ENCODE measurements around the gene INHA. TPM values are rescaled to one million over a fixed set of nuclear protein-coding genes. Genes with fewer than 3 reads are reported as not detected.

The INHA gene
- total and polyA plus RNA-seq, 4 donors: 0.51 to 3.6 (median 0.55) TPM; not detected in 1

- 57 to 71% methylated on average over 6 of the region's 6 CpGs for WGBS, 2 donors
- intact Hi-C loops (cut with DNase I): loop anchor here in 1 of 2 donors (10.0 kb wide), 1 partner anchor 374 kb away; the partner anchor contains the start of gene NHEJ1
- no peaks in the 10 kb centered on the region for H3K9me3 ChIP-seq (ENCODE audit: control insufficient read depth, low read length)
- ATAC-seq (ENCODE audit: low FRiP score): no peak
- H3K4me3 ChIP-seq (ENCODE audit: low read length in 2 of 2): no peak overlapping the region
- H3K36me3 ChIP-seq (ENCODE audit: control insufficient read depth in 1 of 2, insufficient read depth in 2 of 2, low read length in 1 of 2): peaks cover 0 to 2% of the 10 kb centered on the region in 2 donors
- H3K27me3 ChIP-seq (ENCODE audit: control insufficient read depth in 1 of 2, insufficient read depth in 2 of 2, low read length in 1 of 2): no peaks in the 10 kb centered on the region
- H3K27ac ChIP-seq (ENCODE audit: low read depth in 1 of 2, low read length in 2 of 2): no peak overlapping the region
- DNase-seq: no peak
- H3K4me1 ChIP-seq (ENCODE audit: control insufficient read depth in 1 of 2, insufficient read depth in 2 of 2, low read length in 2 of 2): no peaks in the 10 kb centered on the region
Observed at GRCh38 chr2:219538504-219538951, 33.6 kb upstream of the INHA start.

GRCh38 chr2:219538956-219539788 is 32.9 kb upstream of the INHA start:
- no peak for ATAC-seq (ENCODE audit: low FRiP score)
- H3K9me3 ChIP-seq (ENCODE audit: control insufficient read depth, low read length): no peaks in the 10 kb centered on the region
- intact Hi-C loops (cut with DNase I): loop anchor here in 1 of 2 donors (10.0 kb wide), 1 partner anchor 374 kb away; the partner anchor contains the start of gene NHEJ1
- no peaks in the 10 kb centered on the region for H3K27me3 ChIP-seq (ENCODE audit: control insufficient read depth in 1 of 2, insufficient read depth in 2 of 2, low read length in 1 of 2)
- H3K36me3 ChIP-seq (ENCODE audit: control insufficient read depth in 1 of 2, insufficient read depth in 2 of 2, low read length in 1 of 2): peaks cover 0 to 2% of the 10 kb centered on the region in 2 donors
- no peak overlapping the region for H3K4me3 ChIP-seq (ENCODE audit: low read length in 2 of 2)
- DNase-seq: no peak
- 88 to 89% methylated on average over 31 to 32 of the region's 32 CpGs for WGBS, 2 donors
- H3K4me1 ChIP-seq (ENCODE audit: control insufficient read depth in 1 of 2, insufficient read depth in 2 of 2, low read length in 2 of 2): no peaks in the 10 kb centered on the region
- H3K27ac ChIP-seq (ENCODE audit: low read depth in 1 of 2, low read length in 2 of 2): no peak overlapping the region

GRCh38 chr2:219539926-219540678 is 32.0 kb upstream of the INHA start:
- H3K4me1 ChIP-seq (ENCODE audit: control insufficient read depth in 1 of 2, insufficient read depth in 2 of 2, low read length in 2 of 2): no peaks in the 10 kb centered on the region
- DNase-seq: no peak

GRCh38 chr2:219540784-219541504 is 31.2 kb upstream of the INHA start:
- Histone ChIP-seq H3K4me3 (ENCODE audit: low read length in 2 of 2) (no peak overlapping the region), H3K27me3 (ENCODE audit: control insufficient read depth in 1 of 2, insufficient read depth in 2 of 2, low read length in 1 of 2) (no peaks in the 10 kb centered on the region), H3K9me3 (ENCODE audit: control insufficient read depth, low read length) (no peaks in the 10 kb centered on the region), H3K27ac (ENCODE audit: low read depth in 1 of 2, low read length in 2 of 2) (no peak overlapping the region), H3K36me3 (ENCODE audit: control insufficient read depth in 1 of 2, insufficient read depth in 2 of 2, low read length in 1 of 2) (peaks cover 0 to 2% of the 10 kb centered on the region in 2 donors), H3K4me1 (ENCODE audit: control insufficient read depth in 1 of 2, insufficient read depth in 2 of 2, low read length in 2 of 2) (no peaks in the 10 kb centered on the region)
- ATAC-seq (ENCODE audit: low FRiP score): no peak
- WGBS, 2 donors: 88 to 90% methylated on average over 12 of the region's 12 CpGs
- intact Hi-C loops (cut with DNase I): loop anchor here (5.0 kb wide), 2 partner anchors 56 to 101 kb away; partner anchors contain the start of gene STK11IP (in 1 of the 2)
- no peak for DNase-seq

More at GRCh38 chr2:219539926-219540678, 32.0 kb upstream of the INHA start:
- H3K4me3 ChIP-seq (ENCODE audit: low read length in 2 of 2): no peak overlapping the region
- WGBS, 2 donors: 93 to 94% methylated on average over 46 of the region's 46 CpGs
- H3K9me3 ChIP-seq (ENCODE audit: control insufficient read depth, low read length): no peaks in the 10 kb centered on the region
- no peaks in the 10 kb centered on the region for H3K27me3 ChIP-seq (ENCODE audit: control insufficient read depth in 1 of 2, insufficient read depth in 2 of 2, low read length in 1 of 2)
- intact Hi-C loops (cut with DNase I): loop anchor here (5.0 to 10.0 kb wide), 3 partner anchors 57 to 375 kb away; partner anchors contain the start of genes NHEJ1 (in 1 of the 2) and STK11IP (in 1 of the 2)
- H3K27ac ChIP-seq (ENCODE audit: low read depth in 1 of 2, low read length in 2 of 2): no peak overlapping the region
- ATAC-seq (ENCODE audit: low FRiP score): no peak
- H3K36me3 ChIP-seq (ENCODE audit: control insufficient read depth in 1 of 2, insufficient read depth in 2 of 2, low read length in 1 of 2): peaks cover 0 to 2% of the 10 kb centered on the region in 2 donors

GRCh38 chr2:219541611-219542180 is 30.4 kb upstream of the INHA start:
- Histone ChIP-seq H3K4me1 (ENCODE audit: control insufficient read depth in 1 of 2, insufficient read depth in 2 of 2, low read length in 2 of 2) (no peaks in the 10 kb centered on the region), H3K4me3 (ENCODE audit: low read length in 2 of 2) (no peak overlapping the region), H3K27me3 (ENCODE audit: control insufficient read depth in 1 of 2, insufficient read depth in 2 of 2, low read length in 1 of 2) (no peaks in the 10 kb centered on the region), H3K27ac (ENCODE audit: low read depth in 1 of 2, low read length in 2 of 2) (no peak overlapping the region), H3K9me3 (ENCODE audit: control insufficient read depth, low read length) (no peaks in the 10 kb centered on the region), H3K36me3 (ENCODE audit: control insufficient read depth in 1 of 2, insufficient read depth in 2 of 2, low read length in 1 of 2) (peaks cover 0 to 2% of the 10 kb centered on the region in 2 donors)
- 17 to 18% methylated on average over 44 to 48 of the region's 48 CpGs for WGBS, 2 donors
- DNase-seq (peak; percentile 81 to 92), ATAC-seq (ENCODE audit: low FRiP score) (no peak)
- intact Hi-C loops (cut with DNase I): loop anchor here (2.0 to 5.0 kb wide), 4 partner anchors 43 to 149 kb away; partner anchors contain the start of genes GMPPA (in 1 of the 2) and STK11IP (in 1 of the 2)

- peak; percentile 24 for ATAC-seq (ENCODE audit: low FRiP score)
Observed at GRCh38 chr2:219542931-219543595, 29.0 kb upstream of the INHA start.

GRCh38 chr2:219543596-219544358 is 28.3 kb upstream of the INHA start, which contains the start of the genes CHPF and TMEM198:
Gene CHPF (minus strand): TSS chr2:219543809. CDS start chr2:219543538, 271 bp downstream.
Gene TMEM198 (plus strand): TSS chr2:219544028. CDS start chr2:219544728, 700 bp downstream.
- DNase-seq (peak; percentile 99), ATAC-seq (ENCODE audit: low FRiP score) (peak; percentile 95)
- peak within 1 kb of the TSS; percentile 41 to 68 for H3K4me3 ChIP-seq (ENCODE audit: low read length in 2 of 2)
- 1% methylated on average over 33 to 75 of the region's 75 CpGs for WGBS, 2 donors
- intact Hi-C loops (cut with DNase I): loop anchor here (1.0 to 5.0 kb wide), 6 partner anchors 45 to 147 kb away; partner anchors contain the start of genes GMPPA (in 1 of the 2) and STK11IP (in 1 of the 2)
- peak within 1 kb of the TSS; percentile 8 to 82 for H3K27ac ChIP-seq (ENCODE audit: low read depth in 1 of 2, low read length in 2 of 2)
- H3K36me3 ChIP-seq (ENCODE audit: control insufficient read depth in 1 of 2, insufficient read depth in 2 of 2, low read length in 1 of 2): peaks cover 0 to 2% of the 10 kb centered on the region in 2 donors
- H3K9me3 ChIP-seq (ENCODE audit: control insufficient read depth, low read length): no peaks in the 10 kb centered on the region
- no peaks in the 10 kb centered on the region for H3K27me3 ChIP-seq (ENCODE audit: control insufficient read depth in 1 of 2, insufficient read depth in 2 of 2, low read length in 1 of 2)
- H3K4me1 ChIP-seq (ENCODE audit: control insufficient read depth in 1 of 2, insufficient read depth in 2 of 2, low read length in 2 of 2): no peaks in the 10 kb centered on the region

More at GRCh38 chr2:219542931-219543595, 29.0 kb upstream of the INHA start:
- Histone ChIP-seq H3K4me1 (ENCODE audit: control insufficient read depth in 1 of 2, insufficient read depth in 2 of 2, low read length in 2 of 2) (no peaks in the 10 kb centered on the region), H3K27me3 (ENCODE audit: control insufficient read depth in 1 of 2, insufficient read depth in 2 of 2, low read length in 1 of 2) (no peaks in the 10 kb centered on the region), H3K9me3 (ENCODE audit: control insufficient read depth, low read length) (no peaks in the 10 kb centered on the region), H3K4me3 (ENCODE audit: low read length in 2 of 2) (peak overlapping the region; percentile 41 to 68), H3K36me3 (ENCODE audit: control insufficient read depth in 1 of 2, insufficient read depth in 2 of 2, low read length in 1 of 2) (peaks cover 0 to 2% of the 10 kb centered on the region in 2 donors), H3K27ac (ENCODE audit: low read depth in 1 of 2, low read length in 2 of 2) (peak overlapping the region; percentile 8 to 82)
- DNase-seq: no peak
- intact Hi-C loops (cut with DNase I): loop anchor here (1.0 to 5.0 kb wide), 5 partner anchors 44 to 148 kb away; partner anchors contain the start of genes GMPPA (in 1 of the 2) and STK11IP (in 1 of the 2)
- 0% methylated on average over 50 to 66 of the region's 66 CpGs for WGBS, 2 donors

All from aorta (tissue), 5 donors.